Esophagus muscularis mucosa (tissue), 4 donors: Measurements from ENCODE around the gene RETREG1.

Experiments
- EP300 ChIP-seq: sonication (generic); formaldehyde crosslinking; IDR thresholded peaks from one replicate; pipeline ENCODE4 v1.6.1; 2017; ENCODE audit warnings: antibody characterized with exemption
- POLR2A ChIP-seq: fragments of 450-650 bp; IDR thresholded peaks from one replicate; pipeline ENCODE4 v1.6.1; 2017; ENCODE audit warnings: antibody characterized with exemption, moderate library complexity, mild to moderate bottlenecking, low read depth
- POLR2AphosphoS5 ChIP-seq, 2 donors: sonication (generic); formaldehyde crosslinking; IDR thresholded peaks; one replicate each; pipeline ENCODE4 v1.6.1; 2017; ENCODE audit warnings: antibody characterized with exemption in 2 of 2
- TF ChIP-seq, protein P1 (sequence below), 3 experiments: fragments of 200-600 bp in 2 of 3; fragments of 450-650 bp in 1 of 3; sonication (generic) in 2 of 3; IDR thresholded peaks; one replicate each; pipeline ENCODE4 v1.5.1; 2017 to 2019; ENCODE audit warnings: antibody characterized with exemption in 3 of 3, mild to moderate bottlenecking in 2 of 3, moderate library complexity in 1 of 3

DNA sequence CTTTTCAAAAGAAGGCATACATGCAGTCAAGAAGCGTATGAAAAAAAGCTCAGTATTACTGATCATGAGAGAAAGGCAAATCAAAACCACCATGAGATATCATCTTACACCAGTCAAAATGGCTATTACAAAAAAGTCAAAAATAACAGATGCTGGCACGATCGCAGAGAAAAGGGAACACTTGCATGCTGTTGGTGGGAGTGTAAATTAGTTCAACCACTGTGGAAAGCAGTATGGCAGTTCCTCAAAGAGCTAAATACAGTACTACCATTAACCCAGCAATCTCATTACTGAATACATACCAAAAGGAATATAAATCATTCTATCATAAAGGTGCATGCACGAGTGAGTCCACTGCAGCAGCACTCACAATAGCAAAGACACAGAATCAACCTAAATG lies 24.5 kb downstream of the RETREG1 start:
- TF ChIP-seq, protein P1, sequence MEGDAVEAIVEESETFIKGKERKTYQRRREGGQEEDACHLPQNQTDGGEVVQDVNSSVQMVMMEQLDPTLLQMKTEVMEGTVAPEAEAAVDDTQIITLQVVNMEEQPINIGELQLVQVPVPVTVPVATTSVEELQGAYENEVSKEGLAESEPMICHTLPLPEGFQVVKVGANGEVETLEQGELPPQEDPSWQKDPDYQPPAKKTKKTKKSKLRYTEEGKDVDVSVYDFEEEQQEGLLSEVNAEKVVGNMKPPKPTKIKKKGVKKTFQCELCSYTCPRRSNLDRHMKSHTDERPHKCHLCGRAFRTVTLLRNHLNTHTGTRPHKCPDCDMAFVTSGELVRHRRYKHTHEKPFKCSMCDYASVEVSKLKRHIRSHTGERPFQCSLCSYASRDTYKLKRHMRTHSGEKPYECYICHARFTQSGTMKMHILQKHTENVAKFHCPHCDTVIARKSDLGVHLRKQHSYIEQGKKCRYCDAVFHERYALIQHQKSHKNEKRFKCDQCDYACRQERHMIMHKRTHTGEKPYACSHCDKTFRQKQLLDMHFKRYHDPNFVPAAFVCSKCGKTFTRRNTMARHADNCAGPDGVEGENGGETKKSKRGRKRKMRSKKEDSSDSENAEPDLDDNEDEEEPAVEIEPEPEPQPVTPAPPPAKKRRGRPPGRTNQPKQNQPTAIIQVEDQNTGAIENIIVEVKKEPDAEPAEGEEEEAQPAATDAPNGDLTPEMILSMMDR (IDR thresholded peaks at IDR 0.05), result no peak
- TF ChIP-seq POLR2AphosphoS5 (IDR thresholded peaks at IDR 0.05) (no peak), EP300 (no peak), POLR2A (no peak)
